Bronchial epithelial cell (primary cell): Measurements from ENCODE around the gene TMEM254. TPM values are rescaled to one million over a fixed set of nuclear protein-coding genes. Genes with fewer than 3 reads are reported as not detected.
A peak's percentile ranks its signal among the peaks of the same experiment; 100 is the strongest.
"Not testable (repeated sequence)": the region's sequence is repeated elsewhere in the genome, so short reads cannot be mapped to it uniquely, and the experiment has no call there.

Experiments
- DNase-seq: peaks from one replicate; pipeline ENCODE4 v3.0.0-alpha.2; 2010; ENCODE audit warnings: low read depth
- FAIRE-seq: peaks from 2 replicates; lab custom pipeline; 2011; peaks lifted over from hg19 to GRCh38; lab: Jason Lieb, UNC
- H3K27me3 ChIP-seq: 2 replicates; pipeline ENCODE4 v1.5.1; 2011; ENCODE audit warnings: low read length; ENCODE audit not compliant: control insufficient read depth, insufficient read depth
- H3K36me3 ChIP-seq: 2 replicates; pipeline ENCODE4 v1.5.1; 2011; ENCODE audit warnings: low read length; ENCODE audit not compliant: control insufficient read depth, insufficient read depth
- H3K4me3 ChIP-seq: 2 replicates; pipeline ENCODE4 v1.5.1; 2011; ENCODE audit warnings: mild to moderate bottlenecking, low read depth, low read length, control low read depth
- total RNA-seq: library from RNA; depleted of rRNA; stranded (reverse); fragments of >200 nt; gene quantifications from 2 replicates; pipeline ENCODE4 v1.2.1, GENCODE V29; 2014
- TF ChIP-seq, protein P1 (sequence below): IDR thresholded peaks from 2 replicates; pipeline ENCODE4 v1.5.1; 2011; ENCODE audit warnings: mild to moderate bottlenecking, moderate library complexity, low read length, control low read depth, inconsistent platforms; ENCODE audit not compliant: insufficient read depth, severe bottlenecking

The TMEM254 gene
- total RNA-seq, 1 donor from 2014 or later = 7.1 TPM

DNA sequence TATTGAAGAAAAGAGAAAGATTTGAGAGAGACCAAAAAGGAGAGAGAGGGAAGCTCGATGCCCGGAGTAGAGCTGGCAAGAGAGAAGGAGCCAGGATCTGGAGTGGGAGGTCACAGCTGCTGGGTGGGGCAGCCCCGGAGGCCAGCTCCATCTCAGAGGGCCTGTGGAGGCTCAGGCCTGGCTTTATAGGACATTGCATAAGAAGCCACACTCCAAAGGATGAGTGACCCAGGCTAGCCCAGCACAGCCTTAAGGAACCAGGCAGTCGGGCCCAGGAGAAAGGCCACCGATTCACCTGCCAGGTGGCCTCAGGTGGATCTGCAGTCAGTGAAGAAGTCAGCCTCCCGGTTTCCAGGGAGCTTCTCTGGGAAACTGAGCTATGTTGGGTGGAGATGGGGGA, 54.7 kb downstream of the TMEM254 start:
- no peak for DNase-seq
- Histone ChIP-seq H3K27me3 (peaks cover 10% of the 10 kb centered on the region), H3K4me3 (no peak overlapping the region), H3K36me3 (no peaks in the 10 kb centered on the region)
- TF ChIP-seq, protein P1, sequence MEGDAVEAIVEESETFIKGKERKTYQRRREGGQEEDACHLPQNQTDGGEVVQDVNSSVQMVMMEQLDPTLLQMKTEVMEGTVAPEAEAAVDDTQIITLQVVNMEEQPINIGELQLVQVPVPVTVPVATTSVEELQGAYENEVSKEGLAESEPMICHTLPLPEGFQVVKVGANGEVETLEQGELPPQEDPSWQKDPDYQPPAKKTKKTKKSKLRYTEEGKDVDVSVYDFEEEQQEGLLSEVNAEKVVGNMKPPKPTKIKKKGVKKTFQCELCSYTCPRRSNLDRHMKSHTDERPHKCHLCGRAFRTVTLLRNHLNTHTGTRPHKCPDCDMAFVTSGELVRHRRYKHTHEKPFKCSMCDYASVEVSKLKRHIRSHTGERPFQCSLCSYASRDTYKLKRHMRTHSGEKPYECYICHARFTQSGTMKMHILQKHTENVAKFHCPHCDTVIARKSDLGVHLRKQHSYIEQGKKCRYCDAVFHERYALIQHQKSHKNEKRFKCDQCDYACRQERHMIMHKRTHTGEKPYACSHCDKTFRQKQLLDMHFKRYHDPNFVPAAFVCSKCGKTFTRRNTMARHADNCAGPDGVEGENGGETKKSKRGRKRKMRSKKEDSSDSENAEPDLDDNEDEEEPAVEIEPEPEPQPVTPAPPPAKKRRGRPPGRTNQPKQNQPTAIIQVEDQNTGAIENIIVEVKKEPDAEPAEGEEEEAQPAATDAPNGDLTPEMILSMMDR = no peak
- FAIRE-seq = no peak

DNA sequence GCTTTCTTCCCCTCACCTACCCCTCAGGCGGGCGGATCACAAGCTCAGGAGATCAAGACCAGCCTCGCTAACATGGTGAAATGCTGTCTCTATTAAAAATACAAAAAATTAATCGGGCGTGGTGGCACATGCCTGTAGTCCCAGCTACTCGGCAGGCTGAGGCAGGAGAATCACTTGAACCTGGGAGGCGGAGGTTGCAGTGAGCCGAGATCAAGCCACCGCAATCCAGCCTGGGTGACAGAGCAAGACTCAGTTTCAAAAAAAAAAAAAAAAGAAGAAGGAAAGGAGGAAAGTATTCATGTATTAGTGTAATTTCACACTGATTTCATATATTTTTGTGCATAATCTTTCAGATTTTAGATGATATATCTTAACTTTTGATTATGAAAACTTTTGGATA, 55.2 kb downstream of the TMEM254 start:
- not testable (repeated sequence) for FAIRE-seq, H3K4me3 ChIP-seq, DNase-seq

DNA sequence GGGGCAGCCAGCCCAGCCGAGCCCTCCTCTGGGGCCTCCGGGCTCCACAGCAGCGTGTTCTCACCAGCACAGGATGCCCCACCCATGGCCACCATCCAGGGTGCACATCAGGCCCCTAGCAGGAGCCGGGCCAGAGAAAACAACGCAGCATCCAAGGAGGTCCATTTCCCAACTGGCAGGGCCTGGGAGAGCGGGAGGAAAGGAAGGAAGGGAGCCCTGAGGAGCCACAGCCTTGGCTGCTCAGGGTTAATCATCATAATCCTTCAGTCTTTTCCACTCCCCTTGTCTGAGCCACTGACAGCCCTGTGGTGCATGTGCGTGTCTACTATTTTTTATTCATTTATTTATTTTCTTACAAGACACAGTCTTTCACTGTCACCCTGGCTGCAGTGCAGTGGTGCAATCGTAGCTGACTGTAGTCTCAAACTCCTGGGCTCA, 57.7 kb downstream of the TMEM254 start:
- Histone ChIP-seq H3K36me3 (no peaks in the 10 kb centered on the region), H3K27me3 (peaks cover 10% of the 10 kb centered on the region), H3K4me3 (no peak overlapping the region)
- TF ChIP-seq, protein P1 = no peak
- FAIRE-seq = no peak
- DNase-seq = no peak

More for the DNA sequence above, 55.2 kb downstream of the TMEM254 start:
- H3K27me3 ChIP-seq = peaks cover 10% of the 10 kb centered on the region
- not testable (repeated sequence) for H3K36me3 ChIP-seq

DNA sequence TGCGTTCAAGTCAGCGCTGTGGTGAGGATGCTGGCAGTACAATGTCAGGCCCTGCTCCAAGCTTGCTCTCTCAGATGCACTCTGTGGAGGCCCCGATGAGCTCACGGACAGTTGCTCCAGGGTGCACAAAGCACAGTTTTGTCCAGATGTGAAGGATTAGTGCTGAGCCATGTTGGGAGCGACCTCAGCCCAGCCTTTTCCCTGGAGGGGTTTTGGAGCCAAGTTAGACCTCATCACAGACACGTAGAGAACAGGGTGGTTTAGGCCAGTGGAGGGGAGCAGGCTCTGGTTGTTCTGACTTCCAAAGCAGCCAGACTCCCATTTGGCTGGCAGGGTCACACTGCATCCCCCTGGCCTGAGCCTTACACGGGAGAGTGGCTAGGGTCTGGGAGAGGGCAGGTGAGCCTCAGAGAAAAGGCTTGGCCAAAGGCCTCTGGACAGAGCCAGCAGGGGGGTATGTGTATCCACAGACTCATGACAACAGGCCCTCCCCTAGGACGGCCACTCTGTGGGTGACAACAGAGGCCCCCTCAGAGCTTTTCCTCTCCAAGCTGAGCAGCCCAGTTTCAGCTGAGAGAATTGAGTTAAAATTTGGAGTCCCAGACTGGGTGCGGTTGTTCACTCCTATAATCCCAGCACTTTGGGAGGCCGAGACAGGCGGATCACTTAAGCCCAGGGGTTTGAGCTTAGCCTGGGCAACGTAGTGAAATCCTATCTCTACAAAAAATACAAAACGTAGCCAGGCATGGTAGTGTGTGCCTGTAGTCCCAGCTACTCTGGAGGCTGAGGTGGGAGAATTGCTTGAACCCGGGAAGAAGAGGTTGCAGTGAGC, 58.8 kb downstream of the TMEM254 start:
- TF ChIP-seq, protein P1 = no peak
- Histone ChIP-seq H3K36me3 (no peaks in the 10 kb centered on the region), H3K27me3 (peaks cover 7% of the 10 kb centered on the region), H3K4me3 (no peak overlapping the region)
- DNase-seq (no peak), FAIRE-seq (no peak)

DNA sequence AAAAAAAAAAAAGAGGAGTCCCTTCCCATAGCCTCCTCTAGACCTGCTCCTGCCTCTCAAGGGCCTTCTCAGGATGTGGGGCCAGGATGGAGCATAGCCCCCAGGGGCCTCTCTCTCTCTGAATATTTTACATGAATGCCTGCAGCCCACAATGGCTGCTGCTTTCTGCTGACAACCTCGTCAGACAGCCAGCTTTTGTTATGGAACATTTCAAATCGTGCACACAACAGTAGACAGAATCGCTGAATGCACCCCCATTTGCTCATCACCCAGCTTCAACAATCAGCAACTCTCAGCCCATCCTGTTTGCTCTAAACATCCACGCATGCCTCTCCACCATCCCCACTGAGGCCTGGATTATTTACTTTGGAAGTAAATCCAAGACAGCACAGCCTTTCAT, 59.5 kb downstream of the TMEM254 start:
- H3K27me3 ChIP-seq = peaks cover 6% of the 10 kb centered on the region
- DNase-seq = no peak
- TF ChIP-seq, protein P1 = no peak
- no peak for FAIRE-seq
- H3K4me3 ChIP-seq = no peak overlapping the region
- H3K36me3 ChIP-seq = no peaks in the 10 kb centered on the region

DNA sequence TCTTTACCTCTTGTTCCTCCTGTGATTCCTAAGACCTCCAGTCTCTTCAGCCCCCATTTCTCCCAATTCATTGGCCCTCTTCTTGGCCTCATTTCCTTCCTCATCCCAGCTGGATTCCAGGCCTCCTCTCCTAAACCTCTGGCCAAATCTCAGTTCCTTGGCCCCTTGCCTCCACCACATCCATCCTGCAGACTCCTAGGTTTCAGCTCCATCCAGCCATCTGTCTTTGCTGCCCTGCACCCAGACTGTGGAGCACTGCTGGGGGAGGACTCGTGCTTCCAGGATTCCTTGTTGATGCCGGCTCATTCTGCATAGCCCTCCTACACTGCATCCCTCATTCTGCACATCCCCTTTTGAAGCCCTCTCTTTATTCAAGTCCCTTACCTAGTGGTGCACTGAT, 60.8 kb downstream of the TMEM254 start:
- no peaks in the 10 kb centered on the region for H3K36me3 ChIP-seq
- TF ChIP-seq, protein P1 = no peak
- H3K4me3 ChIP-seq = no peak overlapping the region
- FAIRE-seq = peak; percentile 28
- no peak for DNase-seq
- H3K27me3 ChIP-seq = no peaks in the 10 kb centered on the region
